GM19023 (cell line): ENCODE data around the gene F10.
"Not testable (repeated sequence)": the region's sequence is repeated elsewhere in the genome, so short reads cannot be mapped to it uniquely, and the experiment has no call there.

ENCODE experiments used
- ATAC-seq: cut with Tn5 transposase; IDR thresholded peaks from one replicate; pipeline ENCODE4 v1.9.1; 2021; ENCODE audit warnings: mild to moderate bottlenecking, moderate library complexity; ENCODE audit not compliant: unreplicated experiment

The F10 gene

GRCh38 chr13:113150550-113151365 lies 28.2 kb downstream of the F10 start:
- ATAC-seq, result no peak

GRCh38 chr13:113151745-113152690 lies 29.4 kb downstream of the F10 start:
- ATAC-seq, result no peak

GRCh38 chr13:113152691-113152983 lies 30.0 kb downstream of the F10 start:
- ATAC-seq, result no peak

GRCh38 chr13:113152984-113153809 lies 30.6 kb downstream of the F10 start:
- no peak for ATAC-seq

GRCh38 chr13:113153810-113154748 lies 31.5 kb downstream of the F10 start:
- ATAC-seq, result no peak

GRCh38 chr13:113155201-113155600 lies 32.6 kb downstream of the F10 start:
- ATAC-seq, result no peak

GRCh38 chr13:113155982-113156655 lies 33.5 kb downstream of the F10 start:
- ATAC-seq, result no peak

GRCh38 chr13:113157206-113157928 lies 34.8 kb downstream of the F10 start:
- no peak for ATAC-seq

GRCh38 chr13:113157929-113158747 lies 35.5 kb downstream of the F10 start, which contains the start of gene PROZ:
PROZ (plus strand) TSS chr13:113158648; CDS start chr13:113158661, 13 bp downstream.
- ATAC-seq, result no peak

- no peak for ATAC-seq
Observed at GRCh38 chr13:113158946-113159345, 36.3 kb downstream of the F10 start.

- ATAC-seq, result no peak
Observed at GRCh38 chr13:113159701-113160100, 37.1 kb downstream of the F10 start.

GRCh38 chr13:113160983-113161382 lies 38.4 kb downstream of the F10 start:
- ATAC-seq, result no peak

GRCh38 chr13:113161433-113161832 lies 38.8 kb downstream of the F10 start:
- no peak for ATAC-seq

- ATAC-seq, result not testable (repeated sequence)
Observed at GRCh38 chr13:113161975-113162374, 39.4 kb downstream of the F10 start.

- no peak for ATAC-seq
Observed at GRCh38 chr13:113162783-113163685, 40.4 kb downstream of the F10 start.

GRCh38 chr13:113164492-113164891 lies 41.9 kb downstream of the F10 start:
- no peak for ATAC-seq

GRCh38 chr13:113166266-113166665 lies 43.7 kb downstream of the F10 start:
- ATAC-seq, result no peak
